Measurements from ENCODE around the gene CNNM2.

The CNNM2 gene

GRCh38 chr10:103095005-103095404 lies 176.9 kb downstream of the CNNM2 start:
- TF ChIP-seq CTCF (IDR thresholded peaks at IDR 0.05; ENCODE audit: insufficient read depth, low read depth, low read length, missing control alignments) = no peak
- H3K4me3 ChIP-seq (ENCODE audit: low read length) = no peak overlapping the region

GRCh38 chr10:103096130-103096529 lies 178.0 kb downstream of the CNNM2 start:
- no peak for TF ChIP-seq CTCF (IDR thresholded peaks at IDR 0.05; ENCODE audit: insufficient read depth, low read depth, low read length, missing control alignments)
- no peak overlapping the region for H3K4me3 ChIP-seq (ENCODE audit: low read length)
- no peak for DNase-seq (ENCODE audit: low read depth)

More at GRCh38 chr10:103095005-103095404, 176.9 kb downstream of the CNNM2 start:
- DNase-seq (ENCODE audit: low read depth) = no peak

- TF ChIP-seq CTCF (IDR thresholded peaks at IDR 0.05; ENCODE audit: insufficient read depth, low read depth, low read length, missing control alignments) = no peak
- no peak overlapping the region for H3K4me3 ChIP-seq (ENCODE audit: low read length)
- DNase-seq (ENCODE audit: low read depth) = no peak
Measured at GRCh38 chr10:103098240-103098639, 180.1 kb downstream of the CNNM2 start.

- no peak overlapping the region for H3K4me3 ChIP-seq (ENCODE audit: low read length)
- TF ChIP-seq CTCF (IDR thresholded peaks at IDR 0.05; ENCODE audit: insufficient read depth, low read depth, low read length, missing control alignments) = no peak
- DNase-seq (ENCODE audit: low read depth) = no peak
Measured at GRCh38 chr10:103100620-103101019, 182.5 kb downstream of the CNNM2 start.

- TF ChIP-seq CTCF (IDR thresholded peaks at IDR 0.05; ENCODE audit: insufficient read depth, low read depth, low read length, missing control alignments) = no peak
- no peak for DNase-seq (ENCODE audit: low read depth)
- H3K4me3 ChIP-seq (ENCODE audit: low read length) = no peak overlapping the region
Measured at GRCh38 chr10:103102195-103102594, 184.1 kb downstream of the CNNM2 start.

GRCh38 chr10:103103989-103104388 lies 185.9 kb downstream of the CNNM2 start:
- DNase-seq (ENCODE audit: low read depth) = no peak
- no peak for TF ChIP-seq CTCF (IDR thresholded peaks at IDR 0.05; ENCODE audit: insufficient read depth, low read depth, low read length, missing control alignments)
- no peak overlapping the region for H3K4me3 ChIP-seq (ENCODE audit: low read length)

GRCh38 chr10:103104721-103105120 lies 186.6 kb downstream of the CNNM2 start:
- no peak for DNase-seq (ENCODE audit: low read depth)
- H3K4me3 ChIP-seq (ENCODE audit: low read length) = no peak overlapping the region

More at GRCh38 chr10:103104721-103105120, 186.6 kb downstream of the CNNM2 start:
- TF ChIP-seq CTCF (IDR thresholded peaks at IDR 0.05; ENCODE audit: insufficient read depth, low read depth, low read length, missing control alignments) = no peak

Data from epithelial cell of esophagus (primary cell).